DMS53 treated with DMSO at 0.1 percent for 48 hours (cell line): Measurements from ENCODE around the gene AHR.
A peak's percentile ranks its signal among the peaks of the same experiment; 100 is the strongest.

Source experiments
- DNase-seq: peaks from one replicate; lab custom pipeline; 2025; ENCODE audit not compliant: unreplicated experiment; lab: John Stamatoyannopoulos, UW

AHR gene

GRCh38 chr7:17298102-17298839 lies at the start of gene AHR:
TSS of gene AHR (plus strand) at chr7:17298652. CDS start at chr7:17299265, 613 bp downstream.
- peak; percentile 87 for DNase-seq

GRCh38 chr7:17253885-17254284 lies 44.6 kb upstream of the AHR start:
- DNase-seq: no peak

- DNase-seq: no peak
Observed at GRCh38 chr7:17255926-17256325, 42.5 kb upstream of the AHR start.

- DNase-seq: no peak
Observed at GRCh38 chr7:17256375-17256774, 42.1 kb upstream of the AHR start.

- no peak for DNase-seq
Observed at GRCh38 chr7:17266565-17266964, 31.9 kb upstream of the AHR start.

GRCh38 chr7:17269341-17270221 lies 28.9 kb upstream of the AHR start:
- no peak for DNase-seq

- DNase-seq: no peak
Observed at GRCh38 chr7:17274551-17275245, 23.8 kb upstream of the AHR start.

- no peak for DNase-seq
Observed at GRCh38 chr7:17275749-17276671, 22.4 kb upstream of the AHR start.

GRCh38 chr7:17279061-17279460 lies 19.4 kb upstream of the AHR start:
- DNase-seq: no peak

GRCh38 chr7:17289074-17289645 lies 9.3 kb upstream of the AHR start:
- no peak for DNase-seq

- DNase-seq: no peak
Observed at GRCh38 chr7:17292843-17293242, 5.6 kb upstream of the AHR start.

GRCh38 chr7:17293481-17293880 lies 5.0 kb upstream of the AHR start:
- DNase-seq: no peak

- peak; percentile 9 for DNase-seq
Observed at GRCh38 chr7:17297243-17297642, 1.2 kb upstream of the AHR start.

GRCh38 chr7:17298840-17299482 lies 509 bp downstream of the AHR start:
- DNase-seq: peak; percentile 33

GRCh38 chr7:17299483-17299991 lies 1.1 kb downstream of the AHR start:
- DNase-seq: no peak

- DNase-seq: no peak
Observed at GRCh38 chr7:17300012-17300411, 1.6 kb downstream of the AHR start.

GRCh38 chr7:17300437-17300836 lies 2.0 kb downstream of the AHR start:
- no peak for DNase-seq

- DNase-seq: peak; percentile 36
Observed at GRCh38 chr7:17301471-17302456, 3.3 kb downstream of the AHR start.
